Stimulated activated CD4-positive, alpha-beta T cell treated with anti-CD3 and anti-CD28 coated beads, Interleukin-2, amount 100 ng/mL, for 48 hours (primary cell): ENCODE measurements around the gene STON2.
A peak's percentile ranks its signal among the peaks of the same experiment; 100 is the strongest.

ENCODE experiments used
- DNase-seq, 2 donors: peaks; one replicate each; pipeline ENCODE4 v3.0.0-alpha.2; 2020

Gene STON2

DNA sequence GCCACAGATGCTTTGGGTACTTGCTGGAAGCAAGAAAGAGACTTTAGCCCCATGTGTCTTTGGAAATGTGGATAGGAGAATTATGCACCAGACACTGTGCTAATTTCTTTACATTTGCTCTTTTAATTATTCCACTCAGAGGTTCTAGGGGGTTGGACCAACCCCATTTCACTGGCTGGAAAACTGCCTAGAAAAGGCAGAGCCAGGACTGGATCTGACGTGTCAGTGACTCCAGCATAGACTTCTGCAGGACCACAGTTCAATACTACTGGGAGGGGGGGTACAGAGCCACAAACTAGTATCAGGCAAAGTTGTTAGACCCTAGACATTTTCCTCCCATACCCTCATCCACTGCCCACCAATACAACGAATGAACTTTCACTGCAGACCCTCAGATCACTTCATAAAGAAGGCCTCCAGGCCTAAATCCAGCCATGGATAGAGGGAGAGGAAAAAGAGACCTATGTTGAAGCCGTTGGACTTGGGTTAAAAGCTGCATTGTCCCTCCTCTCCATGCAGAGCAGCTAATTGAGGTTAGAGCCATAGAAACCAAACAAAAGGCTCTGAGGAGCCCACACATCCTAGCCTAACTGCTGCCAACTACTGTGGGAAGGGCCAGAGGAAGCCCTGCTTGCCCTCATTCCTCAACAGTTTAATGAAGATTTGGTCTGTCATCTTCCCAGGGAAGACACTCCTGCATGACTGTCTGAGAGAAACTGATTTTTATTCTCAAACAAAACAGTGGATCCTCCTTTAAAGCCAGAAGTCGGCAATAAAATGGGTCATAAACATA is 68.7 kb downstream of the STON2 start:
- DNase-seq: no peak

DNA sequence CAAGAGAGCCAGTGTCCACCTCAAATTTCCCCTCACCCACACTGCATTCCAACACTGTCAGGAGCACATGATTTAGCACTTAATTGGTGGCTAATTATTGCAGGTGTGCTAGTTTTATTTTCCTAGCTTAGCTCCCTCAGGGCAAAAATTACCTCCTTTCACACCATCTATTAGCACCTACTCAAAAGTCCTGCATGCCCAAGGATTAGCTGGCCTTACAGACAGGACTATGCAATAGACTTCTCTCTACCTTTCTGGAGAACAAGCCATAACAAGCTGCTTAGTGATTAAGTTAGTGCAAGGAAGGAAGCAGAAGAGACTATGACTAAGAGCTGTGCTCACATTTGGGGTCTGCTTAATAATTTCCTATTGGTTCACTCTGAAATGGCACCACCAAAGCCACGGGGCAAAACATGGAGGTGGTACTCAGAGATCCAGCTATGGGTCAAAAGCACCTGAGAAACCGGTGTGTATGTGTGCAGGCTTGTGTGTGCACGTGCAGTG is 69.5 kb downstream of the STON2 start:
- no peak for DNase-seq

DNA sequence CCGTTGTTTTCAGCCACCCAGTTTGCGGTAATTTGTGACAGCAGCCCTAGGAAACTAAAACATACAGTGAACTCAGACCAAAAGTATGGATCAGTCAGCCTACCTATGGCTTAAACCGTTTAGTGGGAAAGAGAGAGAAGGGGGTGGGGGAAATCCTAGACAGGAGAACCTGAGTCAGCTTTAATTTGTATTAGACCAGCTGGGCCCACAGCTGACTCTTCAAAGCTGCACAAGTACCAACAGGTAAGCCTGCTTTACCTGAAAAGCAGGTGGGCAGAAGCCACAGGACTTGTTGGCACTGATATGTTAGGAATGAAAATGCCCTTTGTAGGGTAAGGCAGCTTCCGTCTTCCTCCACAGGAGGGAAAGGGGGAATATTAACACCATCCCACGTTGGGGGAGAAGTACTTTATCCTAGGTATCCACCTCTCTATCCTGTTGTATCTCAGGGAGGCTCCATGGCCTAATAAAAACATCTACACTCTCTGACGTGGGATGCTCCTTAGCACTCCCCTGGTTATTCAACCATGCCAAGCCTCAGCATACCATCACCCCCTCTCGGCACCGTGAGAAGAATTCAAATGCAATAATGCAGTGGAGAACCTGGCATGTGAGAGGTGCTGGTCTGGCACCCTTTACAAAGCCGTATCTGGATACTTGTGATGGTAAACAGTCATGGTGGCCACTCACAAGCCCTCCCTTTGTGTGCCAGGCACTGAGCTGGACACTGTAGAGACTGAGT is 70.3 kb downstream of the STON2 start:
- no peak for DNase-seq

- no peak for DNase-seq
Observed at GRCh38 chr14:81326451-81326850, 73.7 kb downstream of the STON2 start.

- no peak for DNase-seq
Observed at GRCh38 chr14:81324011-81324410, 76.1 kb downstream of the STON2 start.

- DNase-seq: no peak
Observed at GRCh38 chr14:81323093-81323492, 77.0 kb downstream of the STON2 start.

- no peak for DNase-seq
Observed at GRCh38 chr14:81319946-81320345, 80.2 kb downstream of the STON2 start.

DNA sequence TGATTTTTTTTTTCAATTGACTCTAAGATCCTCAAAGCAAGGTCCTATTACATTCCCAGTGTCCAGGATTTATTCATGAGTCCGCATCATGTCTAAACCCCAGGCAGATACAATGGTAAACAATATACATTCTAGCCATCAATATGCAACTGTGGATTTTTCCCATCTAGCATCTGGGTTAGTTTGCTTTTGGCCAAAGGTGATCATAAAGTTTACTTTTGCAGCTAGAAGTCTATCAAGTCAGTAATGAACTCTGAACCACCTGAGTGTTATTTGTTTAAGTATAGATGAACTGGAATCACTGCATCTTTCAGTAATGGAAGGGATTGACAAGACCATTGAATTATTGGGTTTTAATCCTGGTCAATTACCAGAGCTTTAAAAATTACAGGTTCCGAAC is 80.8 kb downstream of the STON2 start:
- DNase-seq: no peak

GRCh38 chr14:81315341-81315740 is 84.8 kb downstream of the STON2 start:
- DNase-seq: no peak

DNA sequence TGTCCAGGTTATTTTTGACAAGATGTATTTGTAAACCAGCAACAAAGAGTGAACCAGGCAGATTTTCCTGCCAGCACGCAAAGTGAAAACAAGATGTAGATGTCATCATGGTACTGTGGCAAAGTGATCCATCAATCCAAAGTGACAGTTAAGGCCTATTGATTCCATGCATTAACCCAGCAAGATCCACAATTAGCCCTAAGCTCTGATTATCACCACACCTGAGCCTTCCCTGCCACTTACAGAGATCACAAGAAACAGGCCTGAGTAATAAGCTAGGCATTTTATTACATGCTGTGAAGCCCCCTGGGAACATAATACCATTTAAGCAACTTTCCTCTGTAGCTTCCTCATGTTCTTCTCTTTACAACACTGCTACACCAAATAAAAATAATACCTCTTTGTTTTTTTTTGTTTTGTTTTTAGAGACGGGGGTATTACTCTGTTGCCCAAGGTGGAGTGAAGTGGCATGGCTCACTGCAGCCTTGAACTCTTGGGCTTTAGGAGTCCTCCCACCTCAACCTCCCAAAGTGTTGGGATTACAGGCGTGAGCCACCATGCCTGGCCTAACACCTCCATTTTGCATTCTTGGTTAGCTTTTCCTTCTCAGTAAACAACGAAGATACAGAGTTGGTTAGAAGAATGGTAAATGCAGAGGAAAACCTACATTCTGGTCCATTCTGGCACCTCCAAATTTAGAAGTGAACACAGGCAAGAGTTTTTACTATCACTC is 85.5 kb downstream of the STON2 start:
- DNase-seq: no peak

DNA sequence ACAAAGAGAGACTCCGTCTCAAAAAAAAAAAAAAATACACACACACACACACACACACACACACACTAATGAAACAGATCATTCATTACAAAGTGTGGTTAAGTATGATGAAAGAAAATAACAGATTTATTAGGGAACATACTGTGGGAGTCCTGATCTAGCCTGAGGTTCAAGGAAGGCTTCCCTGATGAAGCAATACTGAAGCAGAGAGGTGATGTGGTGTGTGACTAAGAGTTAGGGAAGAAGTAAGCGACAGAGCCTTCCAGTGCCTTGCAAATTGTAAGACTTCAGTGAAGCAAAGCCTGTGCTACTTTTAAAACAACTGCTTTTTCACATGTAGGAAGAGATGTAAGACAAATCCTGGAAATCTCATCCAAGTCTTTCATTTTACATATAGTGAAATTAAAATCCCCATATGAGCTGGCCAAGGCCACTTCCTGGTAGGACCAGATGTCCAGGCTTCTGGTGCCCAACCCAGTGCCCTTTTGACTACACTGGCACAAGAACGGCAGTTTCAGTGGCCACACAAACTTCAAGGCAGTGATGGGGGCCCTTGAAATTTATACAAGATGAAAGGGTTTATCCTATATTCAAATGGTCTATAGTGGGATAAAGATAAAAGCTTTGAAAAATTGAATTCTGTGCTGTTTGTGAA is 86.2 kb downstream of the STON2 start:
- no peak for DNase-seq

DNA sequence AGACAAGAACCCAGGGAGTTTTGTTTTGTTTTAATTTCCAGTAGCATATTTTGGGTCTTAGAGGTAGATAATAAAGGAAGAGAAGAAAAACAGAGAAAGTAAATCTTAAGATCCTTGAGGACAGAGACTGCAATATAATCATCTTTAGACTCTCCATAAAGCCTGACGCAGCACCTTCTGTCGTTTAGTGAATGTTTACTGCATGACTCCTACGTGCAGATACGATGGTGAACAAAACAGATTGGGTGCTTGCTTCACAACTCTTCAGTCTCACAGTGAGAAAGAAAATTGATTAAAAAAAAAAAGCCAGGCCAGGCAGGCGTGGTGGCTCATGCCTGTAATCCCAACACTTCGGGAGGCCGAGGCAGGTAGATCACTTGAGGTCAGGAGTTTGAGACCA is 86.9 kb downstream of the STON2 start:
- DNase-seq: no peak

- no peak for DNase-seq
Observed at GRCh38 chr14:81312289-81312876, 87.7 kb downstream of the STON2 start.

- no peak for DNase-seq
Observed at GRCh38 chr14:81311778-81312177, 88.3 kb downstream of the STON2 start.

DNA sequence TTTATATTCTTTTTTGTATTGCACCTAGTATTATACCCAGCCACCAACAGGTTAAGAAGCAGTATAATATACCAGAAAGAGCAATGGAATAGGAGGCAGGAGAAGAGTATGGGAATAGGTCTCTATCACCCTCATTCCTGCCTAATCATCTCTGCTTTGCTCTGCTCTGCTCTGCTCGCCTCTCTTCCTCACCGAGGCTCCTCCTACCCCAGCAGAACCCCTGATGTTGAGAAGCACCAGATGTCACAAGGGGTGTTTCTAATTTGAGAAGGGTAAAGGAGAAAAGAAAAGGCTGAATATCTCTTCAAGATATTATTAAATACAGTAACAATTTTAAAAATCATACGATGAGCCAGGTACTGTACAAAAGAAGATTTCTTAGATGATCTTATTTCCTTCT is 89.0 kb downstream of the STON2 start:
- no peak for DNase-seq

DNA sequence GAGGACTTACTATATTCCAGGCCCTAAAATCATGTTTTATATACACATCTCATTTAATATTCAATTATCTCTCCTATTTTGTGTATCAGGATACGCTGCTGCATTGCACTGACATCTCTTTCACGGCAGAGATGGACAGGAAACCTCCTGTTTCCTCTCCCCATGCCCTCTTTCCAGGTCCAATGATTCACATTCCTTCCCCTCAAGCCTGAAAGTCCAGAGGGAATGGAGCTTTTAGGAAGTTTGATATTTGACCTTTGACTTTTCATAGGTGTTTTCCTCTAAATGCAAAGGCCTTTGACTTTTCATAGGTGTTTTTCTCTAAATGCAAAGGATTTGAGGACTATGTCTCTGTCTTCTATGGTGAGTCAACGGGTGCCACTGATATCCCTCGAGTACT is 89.5 kb downstream of the STON2 start:
- DNase-seq: no peak

DNA sequence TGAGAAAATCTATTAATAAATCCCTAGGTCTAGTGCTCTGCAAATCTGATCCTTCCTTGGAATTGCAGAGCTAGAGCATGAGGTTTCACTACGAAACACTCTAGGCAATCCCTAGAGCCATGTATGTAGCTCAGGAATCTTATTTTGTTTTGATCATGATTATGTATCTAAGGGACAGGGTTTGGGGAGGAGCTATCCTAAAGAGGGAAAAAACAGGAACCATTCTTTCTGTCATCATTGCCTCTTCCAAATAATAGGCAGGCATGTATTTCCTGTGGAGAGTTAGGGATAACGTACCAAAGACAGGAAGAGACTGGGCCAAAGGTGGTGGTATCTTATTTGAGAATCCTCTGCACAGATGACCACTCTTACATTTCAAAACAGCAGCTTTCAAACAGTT is 90.6 kb downstream of the STON2 start:
- DNase-seq: no peak

- no peak for DNase-seq
Observed at GRCh38 chr14:81305743-81306142, 94.4 kb downstream of the STON2 start.

DNA sequence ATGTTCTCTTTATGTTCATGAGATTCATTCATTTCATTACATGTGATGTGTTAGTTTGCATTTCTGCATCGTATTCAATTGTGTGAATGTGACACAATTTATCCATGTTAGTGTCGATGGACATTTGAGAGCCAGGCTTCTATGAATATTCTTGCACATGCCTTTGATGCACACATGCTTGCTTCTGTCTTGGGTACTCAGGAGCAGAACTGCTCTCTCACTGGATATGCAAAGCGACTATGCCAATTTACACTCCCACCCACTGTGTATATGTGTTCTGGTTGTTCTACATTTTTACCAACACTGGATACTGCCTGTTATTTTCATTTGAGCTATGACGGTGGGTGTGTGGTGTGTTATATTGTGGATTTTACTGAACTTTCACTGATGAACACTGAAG is 95.1 kb downstream of the STON2 start:
- DNase-seq: no peak

DNA sequence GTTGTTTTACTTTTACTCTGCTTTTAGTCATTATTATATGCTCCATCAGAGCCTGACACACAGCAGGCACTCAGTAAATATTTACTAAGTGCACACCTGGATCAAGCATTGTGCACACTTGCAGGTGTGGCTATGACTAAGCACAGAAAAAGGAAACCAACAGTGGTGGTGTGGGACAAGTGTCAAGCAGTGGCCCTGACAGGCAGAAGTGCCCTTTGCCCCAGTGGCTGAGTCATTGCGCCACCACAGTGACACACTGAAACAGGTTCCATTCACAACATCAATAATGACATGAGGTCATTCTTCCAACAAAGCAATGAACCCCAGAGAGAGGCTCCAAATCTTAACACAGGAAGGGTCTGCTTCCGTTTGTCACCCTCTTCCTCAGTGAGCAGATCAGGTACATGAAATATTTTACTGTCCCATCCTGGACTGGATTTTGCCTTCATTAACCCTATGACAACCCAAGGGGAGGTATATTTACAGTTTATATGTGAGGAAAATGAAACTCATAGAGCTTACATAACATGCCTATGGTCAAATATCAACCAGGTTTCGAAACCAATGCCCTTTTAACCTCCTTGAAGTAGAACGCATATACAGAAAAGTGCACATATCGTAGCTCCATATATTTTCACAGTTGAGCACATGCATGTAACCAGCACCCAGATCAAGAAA is 96.7 kb downstream of the STON2 start:
- peak; percentile 2 to 22 for DNase-seq

GRCh38 chr14:81302638-81303037 is 97.5 kb downstream of the STON2 start:
- DNase-seq: no peak

DNA sequence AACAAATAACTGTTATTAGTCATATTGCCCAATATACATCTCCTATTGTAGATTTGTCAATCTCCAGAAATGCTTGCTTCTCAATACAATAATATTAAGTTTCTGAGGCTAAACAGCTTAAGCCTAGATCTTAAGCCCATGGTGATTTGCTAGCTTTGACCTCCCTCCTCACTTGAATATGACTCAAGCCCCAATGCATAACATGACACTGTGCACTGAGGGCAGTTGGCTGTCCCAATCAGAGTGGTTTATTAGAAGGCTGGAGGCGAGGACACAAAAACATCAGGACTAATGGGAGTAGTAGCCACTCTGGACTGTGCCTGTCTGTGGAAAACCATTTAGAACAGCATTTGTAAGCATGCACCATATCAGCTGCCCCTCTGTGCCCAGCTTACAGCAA is 98.3 kb downstream of the STON2 start:
- no peak for DNase-seq
